Measurements from ENCODE around the gene TTC13. TPM values are rescaled to one million over a fixed set of nuclear protein-coding genes. Genes with fewer than 3 reads are reported as not detected.

TTC13 gene
- polyA plus RNA-seq, 3 donors: 9.2 to 24.4 (median 10.8) TPM

GRCh38 chr1:230940848-230941247 lies 37.8 kb downstream of the TTC13 start:
- Mint-ChIP-seq H3K27ac (no peak overlapping the region), H3K36me3 (peaks cover 59 to 70% of the 10 kb centered on the region in 2 donors), H3K9me3 (peaks cover 0 to 1% (median 0%) of the 10 kb centered on the region in 7 donors), H3K4me1 (no peaks in the 10 kb centered on the region), H3K4me3 (no peak overlapping the region), H3K27me3 (ENCODE audit: low read depth in 3 of 3) (no peaks in the 10 kb centered on the region)
- H3K79me2 ChIP-seq (ENCODE audit: insufficient read depth, low read length): no peaks in the 10 kb centered on the region
- no peaks in the 10 kb centered on the region for H4K20me1 ChIP-seq (ENCODE audit: insufficient read depth, low read length)
- no peaks in the 10 kb centered on the region for H3K4me1 ChIP-seq (ENCODE audit: control insufficient read depth in 1 of 2, insufficient read depth in 2 of 2, low read length in 2 of 2)
- no peak overlapping the region for H3K9ac ChIP-seq (ENCODE audit: insufficient read depth, low read length, poor library complexity, severe bottlenecking)
- H3K27ac ChIP-seq (ENCODE audit: low read depth in 1 of 2, low read length in 2 of 2): no peak overlapping the region
- no CpG with 5 or more reads among the region's 1 CpG for WGBS (ENCODE audit: insufficient coverage)
- H3K4me2 ChIP-seq (replicated peaks; ENCODE audit: extremely low read depth, low read length, poor library complexity, severe bottlenecking): no peak overlapping the region
- no peaks in the 10 kb centered on the region for H3K9me3 ChIP-seq (replicated peaks in 1 of 2; ENCODE audit: control insufficient read depth in 1 of 2, insufficient read depth in 1 of 2, low read length in 2 of 2)
- H3K4me3 ChIP-seq (replicated peaks in 1 of 3; ENCODE audit: low read depth in 2 of 3, low read length in 3 of 3): no peak overlapping the region
- peaks cover 49 to 95% of the 10 kb centered on the region in 2 donors for H3K36me3 ChIP-seq (replicated peaks in 1 of 2; ENCODE audit: control insufficient read depth in 1 of 2, insufficient read depth in 2 of 2, low read length in 2 of 2)
- no peak overlapping the region for H2AFZ ChIP-seq (ENCODE audit: insufficient read depth, low read depth, low read length, poor library complexity, severe bottlenecking)
- no peak for DNase-seq
- no peaks in the 10 kb centered on the region for H3K27me3 ChIP-seq (ENCODE audit: control insufficient read depth in 2 of 2, insufficient read depth in 2 of 2, low read length in 2 of 2)
- no peak for TF ChIP-seq CTCF (IDR thresholded peaks at IDR 0.05)
- intact Hi-C loops (cut with micrococcal nuclease): no loop called here

GRCh38 chr1:230939806-230940489 lies 38.7 kb downstream of the TTC13 start:
- Histone ChIP-seq H3K4me2 (replicated peaks; ENCODE audit: extremely low read depth, low read length, poor library complexity, severe bottlenecking) (no peak overlapping the region), H3K9me3 (replicated peaks in 1 of 2; ENCODE audit: control insufficient read depth in 1 of 2, insufficient read depth in 1 of 2, low read length in 2 of 2) (no peaks in the 10 kb centered on the region), H3K9ac (ENCODE audit: insufficient read depth, low read length, poor library complexity, severe bottlenecking) (no peak overlapping the region), H3K36me3 (replicated peaks in 1 of 2; ENCODE audit: control insufficient read depth in 1 of 2, insufficient read depth in 2 of 2, low read length in 2 of 2) (peaks cover 45 to 95% of the 10 kb centered on the region in 2 donors), H4K20me1 (ENCODE audit: insufficient read depth, low read length) (no peaks in the 10 kb centered on the region), H2AFZ (ENCODE audit: insufficient read depth, low read depth, low read length, poor library complexity, severe bottlenecking) (no peak overlapping the region), H3K4me1 (ENCODE audit: control insufficient read depth in 1 of 2, insufficient read depth in 2 of 2, low read length in 2 of 2) (no peaks in the 10 kb centered on the region), H3K27me3 (ENCODE audit: control insufficient read depth in 2 of 2, insufficient read depth in 2 of 2, low read length in 2 of 2) (no peaks in the 10 kb centered on the region), H3K27ac (ENCODE audit: low read depth in 1 of 2, low read length in 2 of 2) (no peak overlapping the region), H3K4me3 (replicated peaks in 1 of 3; ENCODE audit: low read depth in 2 of 3, low read length in 3 of 3) (no peak overlapping the region), H3K79me2 (ENCODE audit: insufficient read depth, low read length) (no peaks in the 10 kb centered on the region)
- Mint-ChIP-seq H3K4me3 (no peak overlapping the region), H3K27me3 (ENCODE audit: low read depth in 3 of 3) (no peaks in the 10 kb centered on the region), H3K4me1 (no peaks in the 10 kb centered on the region), H3K9me3 (peaks cover 0 to 1% (median 0%) of the 10 kb centered on the region in 7 donors), H3K27ac (no peak overlapping the region), H3K36me3 (peaks cover 59 to 70% of the 10 kb centered on the region in 2 donors)
- intact Hi-C loops (cut with micrococcal nuclease): no loop called here
- TF ChIP-seq CTCF (IDR thresholded peaks at IDR 0.05): no peak
- no peak for DNase-seq
- WGBS (ENCODE audit: insufficient coverage): 100% methylated on average over 4 of the region's 4 CpGs

Measured in CD14-positive monocyte (primary cell).